Esophagus (tissue), 2 donors: ENCODE data around the gene EPS15. TPM values are rescaled to one million over a fixed set of nuclear protein-coding genes. Genes with fewer than 3 reads are reported as not detected.
"Not testable (repeated sequence)": the region's sequence is repeated elsewhere in the genome, so short reads cannot be mapped to it uniquely, and the experiment has no call there.

Experiments used
- H3K27ac ChIP-seq, 2 donors: one replicate each; pipeline ENCODE4 v1.5.1; 2013; ENCODE audit warnings: low read depth in 2 of 2, mild to moderate bottlenecking in 2 of 2, inconsistent platforms in 1 of 2, low read length in 1 of 2, moderate library complexity in 1 of 2
- H3K27me3 ChIP-seq, 2 donors: one replicate each; pipeline ENCODE4 v1.6.1; 2013; ENCODE audit warnings: low read length in 2 of 2, control low read depth in 1 of 2, mild to moderate bottlenecking in 1 of 2; ENCODE audit not compliant: insufficient read depth in 2 of 2, control insufficient read depth in 1 of 2
- H3K36me3 ChIP-seq, 2 donors: one replicate each; pipeline ENCODE4 v1.6.1; 2013; ENCODE audit warnings: low read length in 1 of 2; ENCODE audit not compliant: control insufficient read depth in 2 of 2, insufficient read depth in 2 of 2
- H3K4me1 ChIP-seq, 2 donors: one replicate each; pipeline ENCODE4 v1.6.1; 2013; ENCODE audit warnings: low read length in 1 of 2; ENCODE audit not compliant: control insufficient read depth in 2 of 2, insufficient read depth in 2 of 2
- H3K4me3 ChIP-seq, 2 donors: one replicate each; pipeline ENCODE4 v1.5.1; 2013; ENCODE audit warnings: low read length in 2 of 2, mild to moderate bottlenecking in 2 of 2, low read depth in 1 of 2, moderate library complexity in 1 of 2
- H3K9me3 ChIP-seq, 2 donors: one replicate each; pipeline ENCODE4 v1.6.1; 2013; ENCODE audit warnings: mild to moderate bottlenecking in 2 of 2, low read depth in 1 of 2, low read length in 1 of 2, moderate library complexity in 1 of 2; ENCODE audit not compliant: control insufficient read depth in 2 of 2, insufficient read depth in 1 of 2
- WGBS, 2 donors: extraction: QIAGEN DNeasy Blood & Tissue Kit; methylation state at CpG; one replicate each; pipeline ENCODE4 v1.1.7; 2013; 5-methylcytosine and 5-hydroxymethylcytosine counted together
- polyA plus RNA-seq, 2 donors: library from polyadenylated mRNA; stranded (reverse); fragments of 200-250 nt; gene quantifications; one replicate each; pipeline ENCODE4 v1.2.3, GENCODE V29; 2013
- donor health status: healthy with polysubstance abuse.
- donor health status: Bipolar disorder and iron deficiency.

The EPS15 gene
- polyA plus RNA-seq, 2 donors = 10.8 to 14.4 TPM

DNA sequence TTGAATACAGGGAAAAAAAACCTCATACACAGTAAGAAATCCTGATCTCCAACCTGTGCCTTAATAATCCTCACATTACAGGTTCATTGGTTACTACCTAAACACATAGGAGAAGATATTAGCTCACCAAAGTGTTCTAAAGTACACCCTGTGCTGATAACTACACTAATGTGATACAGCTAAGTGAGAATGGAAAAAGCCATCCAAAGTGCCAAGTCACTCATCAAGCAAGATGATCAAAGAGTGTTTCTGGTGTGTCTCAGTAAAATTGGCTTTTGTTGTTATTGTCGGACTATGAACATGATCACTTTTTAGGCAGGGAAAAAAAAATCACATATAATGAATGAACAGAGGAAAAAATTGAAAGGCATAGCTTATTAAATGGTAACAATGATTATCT, 31.4 kb downstream of the EPS15 start:
- Histone ChIP-seq H3K27me3 (no peaks in the 10 kb centered on the region), H3K9me3 (no peaks in the 10 kb centered on the region), H3K4me1 (no peaks in the 10 kb centered on the region), H3K27ac (no peak overlapping the region), H3K36me3 (no peaks in the 10 kb centered on the region), H3K4me3 (no peak overlapping the region)
- WGBS, 2 donors = 80 to 85% methylated on average over 1 of the region's 1 CpG

DNA sequence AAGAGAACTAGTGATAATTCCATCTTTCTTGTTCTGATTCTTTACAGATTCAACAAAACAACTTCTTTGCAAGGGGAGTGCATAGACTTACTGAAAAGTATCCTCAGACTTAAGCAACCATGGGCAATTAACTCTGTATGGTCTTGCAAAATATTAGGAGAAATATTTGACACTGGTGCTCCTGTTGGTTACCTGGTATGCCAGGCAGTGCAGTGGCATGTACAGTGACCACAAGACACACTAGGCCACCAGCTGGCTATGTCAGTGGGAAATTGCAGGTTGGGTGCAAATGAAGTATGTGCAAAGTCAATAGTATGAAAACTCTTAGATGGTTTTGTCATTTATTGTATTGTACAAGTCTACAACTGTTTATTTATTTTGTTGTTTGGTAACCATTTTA, 34.5 kb downstream of the EPS15 start:
- no peaks in the 10 kb centered on the region for H3K4me1 ChIP-seq
- H3K36me3 ChIP-seq = no peaks in the 10 kb centered on the region
- H3K9me3 ChIP-seq = no peaks in the 10 kb centered on the region
- no peak overlapping the region for H3K4me3 ChIP-seq
- no peak overlapping the region for H3K27ac ChIP-seq
- H3K27me3 ChIP-seq = no peaks in the 10 kb centered on the region

DNA sequence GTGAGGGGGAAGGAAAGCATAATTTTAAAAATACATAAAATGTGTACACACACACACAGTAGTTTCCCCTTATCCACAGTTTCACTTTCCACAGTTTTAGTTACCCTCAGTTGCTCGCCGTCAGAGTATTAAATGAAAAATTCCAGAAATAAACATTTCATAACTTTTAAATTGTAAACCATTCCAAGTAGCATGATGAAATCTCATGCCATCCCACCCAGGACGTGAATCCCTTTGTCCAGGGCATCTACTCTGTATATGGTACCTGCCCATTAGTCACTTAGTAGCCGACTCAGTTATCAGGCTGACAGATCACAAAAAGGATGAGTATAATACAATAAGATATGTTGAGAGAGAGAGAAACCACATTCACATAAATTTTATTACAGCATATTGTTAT, 36.2 kb downstream of the EPS15 start:
- no peaks in the 10 kb centered on the region for H3K27me3 ChIP-seq
- H3K4me1 ChIP-seq = no peaks in the 10 kb centered on the region
- no peaks in the 10 kb centered on the region for H3K9me3 ChIP-seq
- no peaks in the 10 kb centered on the region for H3K36me3 ChIP-seq
- 72 to 75% methylated on average over 4 of the region's 4 CpGs for WGBS, 2 donors
- H3K4me3 ChIP-seq = no peak overlapping the region
- H3K27ac ChIP-seq = no peak overlapping the region

DNA sequence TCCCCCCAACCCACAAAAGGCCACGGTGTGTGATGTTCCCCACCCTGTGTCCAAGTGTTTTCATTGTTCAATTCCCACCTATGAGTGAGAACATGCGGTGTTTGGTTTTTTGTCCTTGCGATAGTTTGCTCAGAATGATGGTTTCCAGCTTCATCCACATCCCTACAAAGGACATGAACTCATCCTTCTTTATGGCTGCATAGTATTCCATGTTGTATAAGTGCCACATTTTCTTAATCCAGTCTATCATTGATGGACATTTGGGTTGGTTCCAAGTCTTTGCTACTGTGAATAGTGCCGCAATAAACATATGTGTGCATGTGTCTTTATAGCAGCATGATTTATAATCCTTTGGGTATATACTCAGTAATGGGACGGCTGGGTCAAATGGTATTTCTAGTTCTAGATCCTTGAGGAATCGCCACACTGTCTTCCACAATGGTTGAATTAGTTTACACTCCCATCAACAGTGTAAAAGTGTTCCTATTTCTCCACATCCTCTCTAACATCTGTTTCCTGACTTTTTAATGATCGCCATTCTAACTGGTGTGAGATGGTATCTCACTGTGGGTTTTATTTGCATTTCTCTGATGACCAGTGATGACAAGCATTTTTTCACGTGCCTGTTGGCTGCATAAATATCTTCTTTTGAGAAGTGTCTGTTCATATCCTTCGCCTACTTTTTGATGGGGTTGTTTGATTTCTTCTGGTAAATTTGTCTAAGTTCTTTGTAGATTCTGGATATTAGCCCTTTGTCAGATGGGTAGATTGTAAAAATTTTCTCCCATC, 44.0 kb downstream of the EPS15 start:
- WGBS, 2 donors = 92 to 94% methylated on average over 9 of the region's 9 CpGs

DNA sequence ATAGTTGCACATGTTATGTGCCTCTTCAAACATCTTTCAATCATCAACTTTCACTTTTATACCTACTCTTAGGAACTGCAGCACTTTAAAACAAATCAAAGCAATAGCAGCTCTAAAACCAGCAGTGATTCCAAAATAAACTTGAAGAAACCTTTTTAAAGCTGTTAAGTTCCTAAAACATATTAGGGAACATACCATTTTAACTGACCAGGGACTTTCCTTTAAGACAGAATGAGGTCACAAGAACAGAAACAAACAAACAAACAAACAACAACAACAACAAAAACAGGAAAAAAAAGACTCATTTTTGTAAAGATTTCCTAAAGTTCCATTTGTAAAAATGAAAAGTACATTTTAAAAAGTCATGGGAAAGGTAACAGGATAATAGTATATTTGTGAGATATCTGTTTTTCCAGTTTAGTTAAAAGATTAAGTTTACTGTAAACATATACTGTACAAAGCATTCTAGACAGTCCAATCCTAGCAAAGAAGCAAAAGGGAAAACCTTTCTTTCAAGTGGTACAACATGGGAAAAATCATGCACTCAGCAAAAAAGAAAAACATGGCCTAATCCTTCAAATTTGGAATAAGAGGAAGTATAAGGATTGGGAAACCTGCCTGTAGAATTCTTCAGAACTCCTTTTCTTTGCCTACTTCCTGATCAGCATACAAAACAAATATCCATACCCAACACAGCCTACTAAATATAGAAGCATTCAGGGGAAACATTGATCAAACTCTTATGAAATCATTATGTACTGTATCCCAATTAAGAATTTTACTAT, 45.5 kb downstream of the EPS15 start:
- Histone ChIP-seq H3K36me3 (peaks cover 2 to 3% of the 10 kb centered on the region in 2 donors), H3K27ac (no peak overlapping the region), H3K4me1 (no peaks in the 10 kb centered on the region), H3K27me3 (no peaks in the 10 kb centered on the region), H3K4me3 (no peak overlapping the region), H3K9me3 (no peaks in the 10 kb centered on the region)

More for the DNA sequence above, 44.0 kb downstream of the EPS15 start:
- not testable (repeated sequence) for H3K9me3 ChIP-seq, H3K27me3 ChIP-seq, H3K36me3 ChIP-seq, H3K4me1 ChIP-seq, H3K4me3 ChIP-seq, H3K27ac ChIP-seq

DNA sequence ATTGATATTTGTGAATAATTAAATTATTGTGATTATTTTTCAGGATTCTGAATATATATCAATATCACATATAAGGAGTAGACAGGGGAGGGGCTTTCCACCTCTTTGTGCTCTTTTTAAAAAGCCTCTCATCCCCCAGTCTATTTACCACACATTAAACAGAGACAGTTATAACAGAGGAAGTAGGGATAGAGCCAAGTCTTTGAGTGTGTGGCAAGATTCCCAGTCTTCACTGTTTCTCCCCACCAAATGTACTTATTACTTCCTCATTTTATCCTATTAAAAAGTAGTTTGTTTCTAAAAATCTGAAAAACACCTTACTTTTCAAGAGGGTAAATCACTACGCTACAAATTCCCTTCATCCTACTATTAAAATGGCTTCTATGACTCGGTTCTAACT, 46.7 kb downstream of the EPS15 start:
- no peaks in the 10 kb centered on the region for H3K9me3 ChIP-seq
- WGBS, 2 donors = 64 to 74% methylated on average over 2 of the region's 2 CpGs
- H3K27ac ChIP-seq = no peak overlapping the region

DNA sequence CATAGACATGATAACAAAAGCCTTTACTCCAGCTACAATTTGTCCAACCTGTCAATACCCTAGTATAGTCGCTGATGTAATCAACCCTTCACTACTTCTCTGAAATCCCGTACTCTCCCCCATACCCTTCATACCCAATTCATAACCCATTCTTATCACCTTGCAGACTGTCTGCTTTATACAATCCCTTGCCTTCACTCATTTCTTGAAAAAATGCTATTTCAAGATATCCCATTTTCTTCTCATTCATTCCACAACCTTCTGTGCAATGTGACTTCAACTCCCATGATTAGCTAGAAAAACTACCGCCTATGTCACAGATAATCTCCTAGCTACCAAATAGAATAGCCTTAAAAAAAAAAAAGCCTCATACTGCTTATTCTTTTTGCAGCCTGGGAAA, 49.5 kb downstream of the EPS15 start:
- no peaks in the 10 kb centered on the region for H3K9me3 ChIP-seq
- no peaks in the 10 kb centered on the region for H3K27me3 ChIP-seq
- WGBS, 2 donors = 86 to 89% methylated on average over 3 of the region's 3 CpGs
- no peak overlapping the region for H3K4me3 ChIP-seq
- no peaks in the 10 kb centered on the region for H3K4me1 ChIP-seq
- H3K36me3 ChIP-seq = peaks cover 2 to 5% of the 10 kb centered on the region in 2 donors
- no peak overlapping the region for H3K27ac ChIP-seq

More for the DNA sequence above, 46.7 kb downstream of the EPS15 start:
- peaks cover 2 to 5% of the 10 kb centered on the region in 2 donors for H3K36me3 ChIP-seq
- no peak overlapping the region for H3K4me3 ChIP-seq
- no peaks in the 10 kb centered on the region for H3K4me1 ChIP-seq
- no peaks in the 10 kb centered on the region for H3K27me3 ChIP-seq

DNA sequence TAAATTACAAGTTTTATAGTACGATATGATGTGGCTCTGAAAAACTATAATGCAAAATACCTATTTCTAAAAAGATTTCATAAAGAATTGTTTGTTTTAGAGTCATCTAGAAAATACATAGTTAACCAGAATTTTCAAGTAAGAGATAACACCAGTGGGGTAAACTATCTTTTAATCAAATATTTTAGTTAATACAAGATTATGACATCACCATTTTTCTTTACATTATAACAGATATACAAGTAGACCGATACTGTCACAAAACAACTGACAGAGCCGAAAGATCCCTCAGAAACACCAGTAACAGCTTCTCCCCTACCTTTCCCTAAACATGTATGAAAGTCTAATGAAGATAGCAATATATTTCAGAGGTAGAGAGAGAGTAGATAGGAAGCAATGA, 54.2 kb downstream of the EPS15 start:
- no peaks in the 10 kb centered on the region for H3K4me1 ChIP-seq
- H3K9me3 ChIP-seq = no peaks in the 10 kb centered on the region
- H3K27ac ChIP-seq = no peak overlapping the region
- 96 to 98% methylated on average over 3 of the region's 3 CpGs for WGBS, 2 donors
- H3K4me3 ChIP-seq = no peak overlapping the region
- H3K36me3 ChIP-seq = peaks cover 2% of the 10 kb centered on the region in 2 donors
- no peaks in the 10 kb centered on the region for H3K27me3 ChIP-seq

DNA sequence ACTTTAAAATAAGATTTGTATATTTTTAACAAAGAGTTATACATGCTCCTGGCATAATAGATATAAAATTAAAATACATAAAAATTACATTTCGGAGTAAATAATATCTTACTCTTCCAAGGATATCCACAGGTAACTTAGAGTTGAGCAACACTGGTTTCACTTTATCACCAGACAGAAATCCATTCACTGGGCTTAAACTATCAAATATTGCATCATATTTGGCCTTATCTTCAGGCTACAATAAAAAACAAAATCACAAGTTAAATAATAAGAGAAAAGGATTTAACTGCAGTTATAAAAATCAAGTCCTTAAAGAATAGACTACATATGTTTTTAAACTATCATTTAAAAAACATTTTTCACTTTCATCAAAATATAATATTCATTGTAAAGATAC, 55.5 kb downstream of the EPS15 start:
- WGBS, 2 donors = 78 to 99% methylated on average over 1 of the region's 1 CpG
- Histone ChIP-seq H3K36me3 (peaks cover 0 to 2% of the 10 kb centered on the region in 2 donors), H3K27ac (no peak overlapping the region), H3K9me3 (no peaks in the 10 kb centered on the region), H3K4me3 (no peak overlapping the region), H3K27me3 (no peaks in the 10 kb centered on the region), H3K4me1 (no peaks in the 10 kb centered on the region)

DNA sequence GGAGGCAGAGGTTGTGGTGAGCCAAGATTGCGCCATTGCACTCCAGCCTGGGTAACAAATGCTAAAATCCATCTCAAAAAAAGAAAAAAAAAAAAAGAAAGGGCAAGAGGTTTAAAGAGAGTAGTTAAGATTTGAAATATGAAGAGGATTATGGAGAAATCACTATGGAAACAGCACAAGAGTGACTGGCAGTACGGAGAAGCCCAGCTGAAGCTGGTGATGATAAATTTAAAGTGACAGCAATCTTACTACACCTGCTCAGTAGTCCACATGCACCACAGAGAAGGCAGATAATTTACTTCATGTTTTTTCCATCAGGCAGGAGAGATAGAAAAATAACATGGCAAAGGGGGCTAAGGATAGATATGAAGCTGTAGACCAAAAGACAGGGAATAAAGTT, 56.8 kb downstream of the EPS15 start:
- H3K27me3 ChIP-seq, H3K9me3 ChIP-seq, H3K4me1 ChIP-seq, H3K36me3 ChIP-seq, H3K4me3 ChIP-seq, H3K27ac ChIP-seq: not testable (repeated sequence)
- WGBS, 2 donors = 62 to 84% methylated on average over 2 of the region's 2 CpGs
